ENCODE results near the gene OSBP2. TPM values are rescaled to one million over a fixed set of nuclear protein-coding genes. Genes with fewer than 3 reads are reported as not detected.

Gene OSBP2
- total RNA-seq, 3 donors from 2014 or later, result 2.9 to 5.3 (median 3.4) TPM

GRCh38 chr22:30667494-30668385, 26.9 kb upstream of the OSBP2 start, which contains the start of gene DUSP18:
Gene DUSP18 (minus strand): TSS chr22:30667875. CDS start chr22:30664003, 3,872 bp downstream.
- H3K36me3 ChIP-seq (ENCODE audit: low read depth), result no peaks in the 10 kb centered on the region
- TF ChIP-seq CTCF (IDR thresholded peaks at IDR 0.05), result peak; percentile 48
- ATAC-seq, result peak; percentile 91
- peak; percentile 96 to 99 (median 97) for DNase-seq
- intact Hi-C loops (cut with DNase I, micrococcal nuclease), result no loop called here
- peaks cover 16% of the 10 kb centered on the region for H3K4me1 ChIP-seq (ENCODE audit: low read depth)
- no peaks in the 10 kb centered on the region for H3K9me3 ChIP-seq
- peak within 1 kb of the TSS; percentile 20 for H3K4me3 ChIP-seq

GRCh38 chr22:30668386-30668710, 26.3 kb upstream of the OSBP2 start:
- Histone ChIP-seq H3K4me1 (ENCODE audit: low read depth) (peaks cover 16% of the 10 kb centered on the region), H3K4me3 (peak overlapping the region; percentile 20), H3K9me3 (no peaks in the 10 kb centered on the region), H3K36me3 (ENCODE audit: low read depth) (no peaks in the 10 kb centered on the region)
- intact Hi-C loops (cut with DNase I, micrococcal nuclease), result no loop called here
- peak in 1 of 3 donors; percentile 44 for DNase-seq
- ATAC-seq, result no peak
- no peak for TF ChIP-seq CTCF (IDR thresholded peaks at IDR 0.05)

GRCh38 chr22:30671071-30671470, 23.6 kb upstream of the OSBP2 start:
- TF ChIP-seq CTCF (IDR thresholded peaks at IDR 0.05), result no peak
- ATAC-seq (no peak), DNase-seq (no peak)
- Histone ChIP-seq H3K4me1 (ENCODE audit: low read depth) (peaks cover 8% of the 10 kb centered on the region), H3K36me3 (ENCODE audit: low read depth) (no peaks in the 10 kb centered on the region), H3K4me3 (no peak overlapping the region), H3K9me3 (no peaks in the 10 kb centered on the region)
- intact Hi-C loops (cut with DNase I, micrococcal nuclease), result no loop called here

DNA sequence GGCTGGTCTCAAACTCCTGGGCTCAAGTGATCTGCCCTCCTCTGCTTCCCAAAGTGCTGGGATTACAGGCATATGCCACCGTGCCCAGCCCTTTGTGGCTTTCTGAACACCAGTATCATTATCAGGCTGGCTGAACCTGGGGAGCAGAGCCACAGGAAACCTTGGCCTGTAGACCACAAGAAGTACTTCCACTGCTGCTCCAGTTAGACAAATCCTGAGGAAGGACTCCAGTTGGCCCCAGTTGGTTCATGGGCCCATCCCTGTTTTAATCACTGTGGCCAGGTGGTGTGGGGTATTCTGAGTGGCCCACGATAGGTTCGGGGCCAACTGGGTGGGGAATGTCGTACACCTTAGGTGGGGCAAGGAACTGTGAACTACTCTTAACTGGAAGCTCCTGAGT, 21.5 kb upstream of the OSBP2 start:
- Histone ChIP-seq H3K4me3 (no peak overlapping the region), H3K9me3 (no peaks in the 10 kb centered on the region), H3K36me3 (ENCODE audit: low read depth) (no peaks in the 10 kb centered on the region), H3K4me1 (ENCODE audit: low read depth) (no peaks in the 10 kb centered on the region)
- intact Hi-C loops (cut with DNase I, micrococcal nuclease), result no loop called here
- TF ChIP-seq CTCF (IDR thresholded peaks at IDR 0.05), result no peak
- no peak for DNase-seq
- no peak for ATAC-seq

GRCh38 chr22:30674482-30674881, 20.2 kb upstream of the OSBP2 start:
- DNase-seq (no peak), ATAC-seq (no peak)
- H3K36me3 ChIP-seq (ENCODE audit: low read depth), result no peaks in the 10 kb centered on the region
- H3K9me3 ChIP-seq, result no peaks in the 10 kb centered on the region
- intact Hi-C loops (cut with DNase I, micrococcal nuclease), result no loop called here
- no peaks in the 10 kb centered on the region for H3K4me1 ChIP-seq (ENCODE audit: low read depth)
- no peak for TF ChIP-seq CTCF (IDR thresholded peaks at IDR 0.05)
- H3K4me3 ChIP-seq, result no peak overlapping the region

Data from mucosa of descending colon (tissue), 3 donors.